GM18498 (cell line): ENCODE data around the gene AKNA.

Experiments used
- ATAC-seq: cut with Tn5 transposase; IDR thresholded peaks from one replicate; pipeline ENCODE4 v1.9.1; 2021; ENCODE audit warnings: mild to moderate bottlenecking, moderate library complexity; ENCODE audit not compliant: unreplicated experiment

AKNA gene

DNA sequence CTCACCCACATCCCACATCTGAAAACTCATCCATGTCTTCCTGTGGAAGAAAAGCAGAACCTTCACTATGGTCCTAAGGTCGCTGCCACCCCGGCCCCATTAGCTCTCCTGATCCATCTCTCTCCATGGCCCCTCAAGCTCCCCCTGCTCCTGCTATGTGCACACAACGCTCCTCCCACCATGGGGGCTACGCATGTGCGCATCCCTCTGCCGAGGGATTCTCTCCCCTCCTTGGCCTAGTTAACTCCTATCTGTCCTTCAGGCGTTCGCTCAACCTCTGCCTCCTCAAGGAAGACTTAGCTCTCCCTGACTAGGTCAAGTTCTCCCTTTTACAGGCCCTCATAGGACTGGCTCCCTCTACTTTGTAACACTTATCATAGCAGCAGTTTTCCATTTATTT is 9.8 kb downstream of the AKNA start:
- no peak for ATAC-seq

DNA sequence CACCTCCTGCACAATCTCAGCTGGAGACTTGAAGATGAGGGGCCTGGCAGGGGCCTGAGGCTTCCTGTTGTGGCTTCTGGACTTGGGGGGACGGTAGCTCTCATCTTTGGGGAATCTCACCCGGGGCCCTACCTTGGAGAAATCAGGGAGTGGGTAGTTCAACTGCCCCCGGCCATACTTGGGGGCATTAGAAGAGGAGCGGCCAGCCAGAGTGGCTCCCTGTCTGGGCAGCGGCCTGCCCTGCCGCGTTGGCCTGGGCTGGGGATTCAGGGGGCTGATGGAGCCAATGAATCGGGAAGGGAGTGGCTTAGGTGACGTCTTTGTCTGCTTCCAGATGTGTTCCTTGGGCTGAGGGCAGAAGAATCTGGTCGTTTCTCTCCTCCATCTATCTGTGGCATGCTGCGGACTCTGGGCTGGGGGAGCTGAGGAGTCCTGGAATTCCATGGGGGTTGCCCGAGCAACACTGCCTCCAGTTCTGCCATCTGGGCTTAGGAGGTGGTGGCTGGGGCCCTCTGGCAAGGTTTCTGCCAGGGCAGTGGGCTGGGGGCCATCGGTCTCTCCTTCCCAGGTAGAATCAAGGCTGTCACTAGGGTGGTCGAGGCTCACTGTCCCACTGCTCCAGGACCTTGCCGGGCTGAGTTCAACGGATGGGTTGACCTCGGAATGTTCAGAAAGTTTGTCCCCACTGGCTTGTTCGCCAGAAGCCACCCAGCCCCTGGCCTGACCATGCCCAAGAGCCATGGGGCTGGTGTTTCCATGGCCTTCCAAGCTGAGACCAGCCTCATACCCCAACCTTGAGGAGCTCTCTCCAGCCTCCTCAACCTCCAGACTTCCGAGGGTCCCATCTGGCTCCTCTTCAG is 11.0 kb downstream of the AKNA start:
- ATAC-seq: no peak

DNA sequence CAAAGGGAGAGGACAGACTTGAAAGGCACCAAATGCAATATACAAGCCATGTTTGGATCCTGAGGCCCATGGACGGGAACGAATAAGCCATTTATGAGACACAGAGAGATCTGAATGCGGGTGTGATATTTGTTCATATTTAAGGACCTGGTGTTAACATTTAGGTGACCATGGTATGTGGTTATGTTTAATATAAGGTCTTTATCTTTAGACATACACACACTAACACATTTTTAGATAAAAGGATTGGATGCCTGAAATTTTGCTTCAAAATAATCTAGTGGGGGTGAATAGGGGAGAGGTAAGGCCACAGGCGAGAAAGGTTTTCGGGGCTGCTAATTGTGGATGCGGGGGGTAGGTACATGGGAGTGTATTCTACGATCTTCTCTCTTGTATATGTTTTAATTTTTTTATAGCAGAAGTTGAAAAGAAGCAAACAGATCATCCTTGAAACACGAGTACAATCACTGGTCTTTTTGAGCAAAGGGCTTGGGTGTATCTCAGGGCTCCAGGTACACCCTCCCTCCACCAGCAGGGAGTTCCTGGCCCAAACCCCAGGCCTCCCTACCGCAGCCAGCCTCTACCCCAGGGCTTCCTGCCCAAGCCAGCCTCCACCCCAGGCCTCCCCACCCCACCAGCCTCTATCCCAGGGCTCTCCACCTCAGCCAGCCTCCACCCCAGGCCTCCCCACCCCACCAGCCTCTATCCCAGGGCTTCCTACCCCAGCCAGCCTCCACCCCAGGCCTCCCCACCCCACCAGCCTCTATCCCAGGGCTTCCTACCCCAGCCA is 12.2 kb downstream of the AKNA start:
- ATAC-seq: no peak

GRCh38 chr9:114374936-114375335 is 12.8 kb downstream of the AKNA start:
- ATAC-seq: no peak

GRCh38 chr9:114373960-114374730 is 13.6 kb downstream of the AKNA start:
- ATAC-seq: no peak

- ATAC-seq: peak; percentile 96
These were observed 14.8 kb downstream of the AKNA start for GRCh38 chr9:114372921-114373448.

DNA sequence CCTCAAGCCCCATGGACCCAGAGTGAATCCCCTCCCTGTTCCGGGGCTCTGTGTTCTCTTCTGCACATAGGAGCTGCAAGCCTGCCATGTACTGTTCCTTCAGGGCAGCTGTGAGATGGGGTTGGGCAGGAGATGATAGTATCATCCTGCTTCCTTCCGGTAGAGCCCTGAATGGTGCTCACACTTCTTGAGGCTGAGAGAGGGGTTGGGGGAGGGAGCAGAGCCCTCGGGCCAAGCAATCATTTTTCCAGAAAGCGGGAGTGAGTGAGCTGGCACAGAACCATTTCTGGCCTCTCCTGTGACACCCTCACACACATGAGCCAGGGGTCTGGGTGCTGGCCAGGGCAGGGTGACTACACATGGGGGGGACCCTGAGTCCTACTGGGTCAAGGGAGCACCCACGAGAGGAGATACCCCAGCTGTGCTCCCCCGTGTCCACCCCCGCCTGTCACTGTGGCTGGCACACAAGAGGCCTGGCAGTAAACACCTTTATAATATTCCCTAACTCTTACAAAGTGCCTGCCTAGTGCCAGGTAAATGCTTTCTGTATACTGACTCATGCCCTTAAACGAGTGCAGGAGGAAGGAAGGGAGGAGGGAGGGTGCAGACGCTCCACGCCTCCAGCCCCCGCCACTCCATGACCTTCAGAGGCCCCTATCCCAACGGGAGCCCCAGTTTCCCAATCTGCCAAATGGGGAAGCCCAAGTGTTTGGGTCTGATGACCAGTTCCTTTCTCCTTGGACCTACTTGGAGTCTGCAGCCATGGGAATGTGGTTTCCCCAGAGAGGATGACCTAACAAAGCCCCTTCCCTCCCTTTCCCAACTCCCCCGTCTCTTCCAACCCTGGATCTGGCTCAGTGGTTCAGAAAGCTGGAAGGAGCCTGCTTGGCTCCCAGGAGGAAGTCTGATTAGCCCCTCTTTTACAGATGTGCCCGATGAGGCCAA is 15.5 kb downstream of the AKNA start:
- peak; percentile 45 for ATAC-seq

DNA sequence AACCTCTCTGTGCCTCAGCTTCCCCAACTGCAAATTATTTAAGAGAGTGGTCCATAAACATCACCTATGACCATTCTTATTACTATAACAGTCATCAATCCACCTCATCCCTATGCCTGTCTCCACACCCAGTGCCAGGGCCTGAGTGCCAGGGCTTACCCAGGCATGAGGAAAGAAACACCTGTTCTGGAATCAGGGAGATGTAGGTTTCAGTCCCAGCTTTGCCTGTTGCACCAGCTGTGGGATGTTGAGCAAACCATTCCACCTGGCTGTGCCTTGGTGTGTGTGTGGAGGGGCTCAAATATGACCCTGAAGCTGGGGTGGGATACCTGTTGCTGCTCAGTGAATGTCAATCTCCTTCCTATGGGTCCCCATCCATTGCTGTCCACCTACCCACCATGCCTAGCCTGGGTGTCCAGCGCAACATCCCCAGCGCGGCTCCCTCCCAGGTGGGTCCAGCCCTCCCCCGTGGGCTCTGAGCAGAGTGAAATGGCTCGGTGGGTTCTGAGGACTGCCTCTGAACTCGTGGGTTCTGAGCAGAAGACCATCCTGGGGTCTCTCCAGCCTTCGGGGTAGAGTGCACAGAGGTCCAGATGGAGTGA is 16.3 kb downstream of the AKNA start:
- ATAC-seq: no peak

DNA sequence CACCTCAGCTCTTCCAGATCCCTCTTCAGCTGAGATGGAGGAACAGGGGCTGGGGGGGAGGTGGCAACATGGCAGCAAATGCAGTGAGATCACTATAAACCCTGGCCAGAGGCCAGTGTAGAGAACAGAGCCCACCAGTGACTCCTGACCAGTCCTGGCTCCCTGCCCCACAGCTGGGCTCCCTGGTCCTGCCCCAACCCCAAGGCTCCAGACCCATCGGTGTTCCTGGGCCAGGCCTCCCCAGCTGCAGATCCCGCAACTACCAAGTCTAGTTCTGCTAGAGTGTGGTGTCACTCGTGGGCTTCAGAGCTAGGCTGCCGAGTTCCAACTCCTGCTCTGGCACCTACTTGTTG is 16.8 kb downstream of the AKNA start:
- no peak for ATAC-seq

DNA sequence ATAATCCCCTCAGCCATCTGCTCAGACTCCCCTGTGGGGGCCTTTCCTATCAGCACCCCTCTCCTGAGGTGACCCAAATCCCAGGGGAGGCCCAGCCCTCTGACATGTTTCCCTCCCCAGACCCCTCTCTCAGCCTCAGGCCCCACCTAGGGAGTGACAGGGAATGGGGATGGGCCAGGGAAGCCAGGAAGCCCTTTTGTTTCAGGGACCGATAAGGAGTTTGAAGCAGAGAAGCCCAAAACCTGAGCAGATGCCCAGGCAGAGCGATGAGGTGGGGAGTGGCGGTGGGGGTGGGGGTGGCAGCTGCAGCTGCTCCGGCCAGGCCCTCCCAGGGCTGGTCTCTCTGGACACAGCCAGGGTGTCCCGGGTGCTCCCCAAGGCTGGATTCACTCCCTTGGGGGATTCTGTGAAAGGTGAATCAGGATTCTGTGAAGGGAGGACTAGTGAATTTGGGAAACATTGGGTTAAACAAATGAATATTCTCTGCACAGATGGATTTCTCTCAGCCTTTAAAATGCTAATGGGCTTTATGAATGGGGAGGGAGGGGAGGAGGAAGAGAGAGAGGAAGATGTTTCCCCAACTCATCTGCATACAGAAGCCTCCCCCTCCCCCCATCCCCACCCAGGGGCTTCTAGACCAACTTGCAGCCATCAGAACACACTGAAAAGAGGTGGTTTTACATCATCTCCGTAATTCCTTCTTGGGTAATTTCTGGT is 17.4 kb downstream of the AKNA start:
- no peak for ATAC-seq

DNA sequence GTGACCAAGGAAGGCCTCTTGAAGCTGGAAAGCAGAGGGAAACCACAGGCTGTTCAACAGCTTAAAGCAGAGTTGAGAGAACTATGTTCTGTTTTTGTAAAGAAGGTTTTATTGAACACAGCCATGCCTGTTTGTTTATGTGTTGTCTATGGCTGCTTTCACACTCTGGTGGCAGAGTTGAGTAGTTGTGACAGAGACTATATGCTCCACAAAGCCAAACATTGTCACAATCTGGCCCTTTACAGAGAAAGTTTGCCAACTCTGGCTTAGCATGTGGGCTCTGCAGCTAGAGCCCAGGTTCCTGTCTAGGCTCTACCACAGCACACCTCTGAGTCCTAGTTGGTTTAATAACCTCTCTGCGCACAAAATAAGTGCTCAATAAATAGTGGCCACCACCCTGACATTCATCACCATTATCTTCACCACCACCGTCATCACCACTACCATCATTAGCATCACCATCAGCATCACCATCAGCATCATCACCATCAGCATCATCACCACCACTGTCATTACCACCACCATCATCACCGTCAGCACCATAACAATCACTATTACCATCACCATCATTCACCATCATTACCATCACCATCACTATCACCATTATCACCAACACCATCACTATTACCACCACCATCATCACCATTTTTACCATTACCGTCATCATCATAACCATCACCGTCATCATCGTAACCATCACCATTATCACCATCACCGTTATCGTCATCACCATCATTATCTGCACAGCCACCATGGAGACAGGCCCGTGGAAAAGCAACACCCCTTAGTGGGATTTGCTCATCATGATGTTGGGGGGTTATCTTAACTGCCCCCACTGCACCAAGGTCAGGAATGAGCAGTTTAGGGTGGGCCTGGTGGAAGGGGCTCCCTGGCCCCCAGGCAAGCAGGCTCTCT is 18.3 kb downstream of the AKNA start:
- ATAC-seq: no peak

GRCh38 chr9:114367772-114368569 is 19.8 kb downstream of the AKNA start:
- no peak for ATAC-seq

DNA sequence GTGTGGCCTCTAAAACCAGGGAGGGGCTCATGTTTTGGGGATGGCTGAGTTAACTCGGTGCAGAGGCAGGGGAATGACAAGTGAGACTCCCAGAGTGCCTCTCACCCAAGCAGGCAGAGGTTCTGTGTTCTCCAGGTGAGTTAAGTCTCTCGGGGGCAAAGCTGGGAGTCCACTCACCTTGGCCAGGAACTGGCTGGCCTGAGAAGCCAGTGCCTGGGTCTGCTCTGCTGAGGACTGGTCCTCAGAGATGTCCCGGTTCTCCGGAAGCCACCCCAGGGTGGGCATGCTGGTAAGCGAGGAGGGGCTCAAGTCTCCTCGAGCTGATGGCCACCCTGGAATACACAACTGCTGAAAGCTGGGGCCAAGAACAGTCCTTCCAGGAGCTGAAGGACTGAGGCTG is 20.4 kb downstream of the AKNA start:
- no peak for ATAC-seq

DNA sequence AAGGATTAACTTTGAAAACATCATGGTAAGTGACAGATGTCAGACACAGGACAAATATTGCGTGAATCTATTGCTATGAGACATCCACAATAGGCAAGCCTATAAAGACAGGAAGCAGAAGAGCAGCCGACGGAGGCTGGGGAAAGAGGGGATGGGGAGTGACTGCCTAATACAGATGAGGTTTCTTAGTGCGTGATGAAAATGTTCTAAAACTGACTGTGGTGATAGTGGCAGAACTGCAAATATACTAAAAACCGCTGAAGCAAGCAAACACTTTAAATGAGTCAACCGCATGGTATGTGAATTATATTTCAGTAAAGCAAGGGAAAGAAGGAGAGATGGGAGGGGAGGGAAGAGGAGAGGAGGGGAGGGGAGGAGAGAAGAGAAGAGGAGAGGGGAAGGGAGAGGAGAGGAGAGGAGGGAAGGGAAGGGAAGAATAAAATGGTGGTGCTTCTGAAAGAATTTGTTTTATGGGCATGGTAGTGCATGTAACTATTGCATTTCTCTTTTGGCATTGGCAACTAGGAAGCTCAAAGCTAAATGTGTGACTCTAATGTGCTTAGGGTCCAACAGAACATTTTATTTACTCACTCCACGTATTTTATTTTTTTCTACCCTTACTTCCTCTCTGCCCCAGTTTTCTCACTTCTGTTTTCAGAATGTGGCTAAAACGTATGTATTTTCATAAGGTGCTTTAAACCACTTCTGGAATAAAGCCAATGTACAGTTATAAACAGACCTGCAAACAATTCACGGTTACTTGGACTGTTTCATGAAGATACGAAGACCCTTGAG is 21.3 kb downstream of the AKNA start:
- peak; percentile 53 for ATAC-seq

DNA sequence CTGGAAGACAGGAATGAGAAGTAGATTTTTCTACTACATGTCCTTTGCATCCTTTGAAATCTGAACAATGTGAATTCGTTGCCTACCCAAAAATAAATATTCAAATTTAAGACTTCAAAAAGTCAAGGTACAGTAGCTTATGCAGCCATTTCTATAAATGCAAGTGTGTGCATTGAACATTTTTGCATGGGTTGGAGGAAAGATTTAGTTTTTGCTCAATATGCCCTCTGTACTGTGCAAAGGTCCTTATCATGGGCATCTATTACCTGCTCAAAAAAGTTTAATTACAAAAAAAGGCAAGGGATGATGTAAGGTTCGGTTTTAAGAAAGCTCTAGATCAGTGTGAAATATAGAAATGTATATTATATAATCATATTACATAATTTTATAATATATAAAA is 22.6 kb downstream of the AKNA start:
- ATAC-seq: no peak
